ENCODE data around the gene NOL4L.
"Not testable (repeated sequence)": the region's sequence is repeated elsewhere in the genome, so short reads cannot be mapped to it uniquely, and the experiment has no call there.

Gene NOL4L

DNA sequence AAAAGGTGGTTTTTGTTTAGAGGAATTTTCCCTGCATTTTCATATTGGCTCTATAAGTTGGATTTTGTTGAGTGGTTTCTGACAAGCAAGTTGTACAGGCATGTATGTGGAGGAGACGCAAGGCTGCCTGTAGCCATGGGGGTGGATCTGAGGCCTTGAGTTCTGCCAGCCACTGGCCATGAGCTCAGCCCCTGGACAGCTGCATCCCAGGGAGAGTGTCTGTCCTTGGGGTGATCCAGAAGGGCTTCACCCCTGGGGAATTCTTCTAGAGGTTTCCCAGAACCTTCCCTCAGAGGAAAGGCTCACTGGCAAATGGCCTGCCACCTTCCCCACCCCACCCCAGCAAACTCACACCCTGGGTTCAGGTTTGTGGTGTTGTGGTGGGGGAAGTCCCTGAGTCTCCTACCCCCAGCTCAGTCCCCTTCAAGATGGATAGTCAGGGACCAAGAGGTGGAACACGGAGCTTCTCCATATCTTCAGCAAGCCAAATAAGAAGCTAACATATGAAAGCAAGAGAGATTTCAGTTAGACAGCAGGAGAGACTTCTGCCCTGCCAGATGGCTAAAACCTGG lies 11.6 kb upstream of the NOL4L start:
- no peak for DNase-seq (ENCODE audit: low read depth, low spot score)

GRCh38 chr20:32595143-32595542 lies 10.0 kb upstream of the NOL4L start:
- no peak for DNase-seq (ENCODE audit: low read depth, low spot score)

DNA sequence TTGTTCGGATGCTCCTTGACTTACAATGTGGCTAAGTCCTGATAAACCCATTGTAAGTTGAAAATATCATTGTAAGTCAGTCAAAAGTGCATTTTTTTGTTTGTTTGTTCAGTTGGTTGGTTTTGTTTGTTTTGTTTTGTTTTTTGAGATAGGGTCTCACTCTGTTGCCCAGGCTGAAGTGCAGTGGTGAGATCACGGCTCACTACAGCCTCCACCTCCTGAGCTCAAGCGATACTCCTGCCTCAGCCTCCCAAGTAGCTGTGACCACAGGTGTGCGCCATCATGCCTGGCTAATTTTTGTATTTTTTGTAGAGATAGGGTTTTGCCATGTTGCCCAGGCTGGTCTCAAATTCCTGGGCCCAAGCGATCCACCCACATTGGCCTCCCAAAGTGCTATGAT lies 9.5 kb upstream of the NOL4L start:
- DNase-seq (ENCODE audit: low read depth, low spot score) = not testable (repeated sequence)

- DNase-seq (ENCODE audit: low read depth, low spot score) = no peak
These were observed 9.1 kb upstream of the NOL4L start for GRCh38 chr20:32594204-32594603.

DNA sequence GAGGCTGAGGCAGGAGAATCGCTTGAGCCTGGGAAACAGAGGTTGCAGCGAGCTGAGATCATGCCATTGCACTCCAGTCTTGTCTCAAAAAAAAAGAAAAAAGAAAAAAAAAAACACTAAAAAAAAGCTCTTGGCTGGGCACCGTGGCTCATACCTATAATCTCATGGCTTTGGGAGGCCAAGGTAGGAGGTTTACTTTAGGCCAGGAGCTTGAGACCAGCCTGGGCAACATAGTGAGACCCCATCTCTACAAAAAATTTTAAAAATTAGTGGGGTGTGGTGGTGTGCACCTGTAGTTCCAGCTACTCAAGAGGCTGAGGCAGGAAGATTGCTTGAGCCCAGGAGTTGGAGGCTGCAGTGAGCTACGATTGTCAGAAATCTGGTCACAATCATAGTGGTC lies 7.5 kb upstream of the NOL4L start:
- DNase-seq (ENCODE audit: low read depth, low spot score) = not testable (repeated sequence)

DNA sequence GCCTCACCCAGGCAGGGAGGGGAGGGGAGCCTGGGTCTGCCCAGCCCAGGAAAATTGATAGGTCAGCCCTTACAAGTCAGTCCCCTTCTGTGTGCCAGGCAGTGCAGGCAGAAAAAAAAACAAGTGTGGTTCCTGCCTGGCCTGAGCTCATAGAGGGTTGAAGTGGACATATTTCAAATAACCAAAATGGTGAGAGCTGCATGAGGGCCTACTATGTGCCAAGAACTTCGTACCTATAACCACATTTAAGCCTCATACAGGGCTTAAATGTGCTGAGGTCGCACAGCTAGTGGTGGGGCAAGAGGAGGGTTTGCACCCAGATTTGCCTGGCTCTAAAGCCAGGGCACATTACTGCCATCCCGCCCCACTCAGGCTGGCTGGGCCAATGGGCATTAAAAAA lies 6.9 kb upstream of the NOL4L start:
- no peak for DNase-seq (ENCODE audit: low read depth, low spot score)

- DNase-seq (ENCODE audit: low read depth, low spot score) = no peak
These were observed 4.6 kb upstream of the NOL4L start for GRCh38 chr20:32589769-32590168.

DNA sequence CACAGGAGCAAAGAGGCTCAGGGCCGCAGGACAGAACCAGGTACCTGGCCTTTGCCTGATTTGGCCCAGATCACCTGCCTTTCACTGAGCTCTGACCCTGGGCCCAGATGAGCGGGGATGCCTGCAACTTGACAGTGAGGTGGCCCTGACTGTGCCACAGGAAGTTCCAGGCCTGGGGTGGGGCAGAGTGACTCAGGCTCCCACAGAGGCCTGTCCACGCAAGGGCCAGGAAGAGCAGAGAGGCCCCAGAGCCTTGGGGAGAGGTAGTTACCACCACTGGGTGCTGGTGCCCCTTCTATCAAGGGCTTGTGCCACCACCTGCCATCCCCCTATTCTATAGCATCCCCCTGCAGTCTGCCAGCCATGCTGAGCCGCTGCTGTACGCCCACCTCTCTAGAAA lies 4.1 kb upstream of the NOL4L start:
- no peak for DNase-seq (ENCODE audit: low read depth, low spot score)

DNA sequence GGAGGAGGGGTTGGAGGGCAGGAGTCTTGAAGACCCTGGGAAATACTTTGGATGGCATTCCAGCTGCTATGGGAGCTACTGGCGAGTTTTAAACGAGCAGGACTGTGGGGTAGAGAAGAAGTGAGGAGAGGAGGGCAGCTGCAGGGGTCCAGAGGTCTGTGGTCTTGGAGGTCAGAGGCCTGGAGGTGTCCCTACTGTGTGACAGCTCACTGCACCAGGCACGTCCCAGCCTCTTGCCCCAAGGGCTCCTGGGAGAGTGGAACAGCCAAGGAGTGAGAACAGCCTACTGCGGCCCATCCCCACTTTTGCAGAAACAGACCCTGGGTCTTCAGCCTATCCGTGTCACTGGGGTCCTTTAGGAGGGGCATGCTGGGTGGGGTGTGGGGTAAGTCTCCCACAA lies 2.9 kb upstream of the NOL4L start:
- no peak for DNase-seq (ENCODE audit: low read depth, low spot score)

DNA sequence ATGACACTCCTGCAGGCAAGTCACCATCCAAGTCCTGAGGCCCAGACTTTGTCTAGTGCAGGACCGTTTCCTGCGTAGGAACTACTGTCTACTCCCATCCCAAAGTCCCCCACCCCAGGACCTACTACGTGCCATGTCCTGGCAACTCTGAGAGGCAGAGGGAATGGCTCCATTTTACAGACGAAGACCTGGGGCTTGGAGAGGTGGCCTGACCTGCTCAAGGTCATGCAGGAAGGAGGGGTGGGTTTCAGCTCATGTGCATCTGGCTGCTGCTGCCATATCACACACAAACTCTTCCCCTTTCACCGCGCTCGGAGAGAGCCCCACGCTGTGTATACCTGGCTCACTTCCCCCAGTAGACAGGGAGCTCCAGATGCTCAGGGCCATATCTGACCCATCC lies 1.2 kb upstream of the NOL4L start:
- DNase-seq (ENCODE audit: low read depth, low spot score) = no peak

DNA sequence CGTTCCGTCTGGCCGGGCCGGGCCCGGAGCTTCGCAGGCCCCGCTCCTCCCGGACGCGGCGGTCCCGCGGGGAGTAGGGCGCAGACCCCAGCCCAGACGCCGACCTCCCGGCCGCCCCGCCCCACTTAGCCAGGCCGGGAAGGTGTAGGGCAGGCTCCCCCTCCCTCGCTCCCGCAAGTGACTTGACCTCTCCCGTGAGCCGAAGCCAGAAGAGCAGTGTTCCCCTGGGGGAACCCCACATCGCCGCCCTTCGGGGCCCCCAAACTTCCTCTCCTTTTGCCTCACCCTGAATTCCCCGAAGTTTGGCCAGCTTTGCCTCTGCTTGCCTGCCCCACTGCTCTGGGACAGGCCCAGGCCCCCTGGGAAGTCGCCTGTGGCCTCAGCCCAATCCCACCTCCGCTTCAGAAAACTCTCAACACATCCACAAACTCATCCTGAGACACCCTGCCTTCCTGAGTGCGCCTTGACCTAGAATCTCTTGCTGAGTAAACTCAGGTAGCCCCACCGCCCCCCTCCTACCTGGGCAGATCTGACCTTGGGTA lies 524 bp upstream of the NOL4L start:
- no peak for DNase-seq (ENCODE audit: low read depth, low spot score)

DNA sequence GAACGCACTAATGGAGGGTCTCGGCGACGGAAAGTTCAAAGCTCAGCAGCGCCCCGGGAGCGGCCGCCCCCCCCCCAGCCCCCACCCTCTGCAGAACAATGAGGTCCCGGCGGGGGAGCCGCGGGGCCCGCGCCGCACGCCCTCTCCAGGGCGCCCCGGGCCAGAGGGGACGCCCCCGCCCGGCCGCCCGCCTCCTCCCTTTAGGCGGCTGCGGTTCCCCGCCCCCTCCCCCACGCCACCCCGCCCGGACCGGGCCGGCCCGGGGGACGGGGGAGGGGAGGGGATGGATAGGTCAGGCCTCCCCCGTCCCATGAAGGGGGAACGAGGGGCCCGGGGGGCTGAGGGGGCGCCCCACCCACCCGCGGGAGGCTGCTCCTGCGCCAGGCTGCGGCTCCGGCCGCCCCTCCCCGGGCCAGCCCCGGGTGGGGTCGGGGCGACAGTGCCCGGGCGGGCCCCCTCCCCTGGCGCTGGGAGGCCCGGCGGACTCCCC lies 1.5 kb downstream of the NOL4L start:
- DNase-seq (ENCODE audit: low read depth, low spot score) = no peak

DNA sequence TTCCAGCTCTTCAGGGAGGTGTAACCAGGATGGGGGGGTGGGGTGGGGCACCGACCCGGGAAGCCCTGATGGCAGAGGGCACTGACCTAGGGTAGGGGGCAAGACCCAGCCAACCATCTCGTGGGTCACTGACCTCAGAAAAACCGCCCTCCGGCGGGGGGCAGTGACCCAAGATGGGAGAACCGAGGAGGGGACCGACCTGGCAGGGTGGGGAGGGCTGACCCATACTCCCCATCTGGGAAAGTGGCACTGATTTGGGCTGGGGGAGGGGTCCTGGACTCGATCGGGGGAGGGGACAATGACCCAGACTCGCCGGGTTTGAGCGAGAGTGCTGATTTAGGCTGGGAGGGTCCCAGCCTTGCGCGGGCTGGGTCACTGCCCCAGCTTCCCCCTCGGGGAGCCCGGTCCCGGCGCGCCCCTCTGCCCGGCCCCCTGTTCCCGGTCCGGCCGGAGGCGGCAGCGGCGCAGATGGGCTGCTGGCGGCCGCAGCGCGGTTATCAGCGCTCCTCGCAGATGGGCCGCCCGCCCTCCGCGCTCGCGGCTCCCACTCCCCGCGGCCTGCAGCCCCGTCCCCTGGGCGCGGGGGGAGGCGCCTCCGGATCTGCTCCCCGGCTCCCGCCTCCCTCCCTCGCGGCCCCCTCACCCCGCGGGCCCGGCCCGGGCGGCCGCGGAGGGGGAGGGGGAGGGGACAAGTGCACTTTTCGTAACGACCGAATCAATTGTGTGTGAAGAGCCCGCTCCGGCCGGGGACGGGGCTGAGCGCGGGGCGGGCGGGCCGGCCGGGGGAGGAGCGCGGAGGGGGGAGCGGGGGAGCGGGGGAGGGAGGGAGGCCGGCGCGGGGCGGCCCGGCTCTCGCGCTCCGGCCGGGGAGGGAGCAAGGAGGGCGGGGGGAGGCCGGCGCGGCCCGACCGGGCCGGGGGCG lies 2.2 kb downstream of the NOL4L start:
- DNase-seq (ENCODE audit: low read depth, low spot score) = no peak

GRCh38 chr20:32581839-32582658 lies 3.1 kb downstream of the NOL4L start:
- DNase-seq (ENCODE audit: low read depth, low spot score) = no peak

DNA sequence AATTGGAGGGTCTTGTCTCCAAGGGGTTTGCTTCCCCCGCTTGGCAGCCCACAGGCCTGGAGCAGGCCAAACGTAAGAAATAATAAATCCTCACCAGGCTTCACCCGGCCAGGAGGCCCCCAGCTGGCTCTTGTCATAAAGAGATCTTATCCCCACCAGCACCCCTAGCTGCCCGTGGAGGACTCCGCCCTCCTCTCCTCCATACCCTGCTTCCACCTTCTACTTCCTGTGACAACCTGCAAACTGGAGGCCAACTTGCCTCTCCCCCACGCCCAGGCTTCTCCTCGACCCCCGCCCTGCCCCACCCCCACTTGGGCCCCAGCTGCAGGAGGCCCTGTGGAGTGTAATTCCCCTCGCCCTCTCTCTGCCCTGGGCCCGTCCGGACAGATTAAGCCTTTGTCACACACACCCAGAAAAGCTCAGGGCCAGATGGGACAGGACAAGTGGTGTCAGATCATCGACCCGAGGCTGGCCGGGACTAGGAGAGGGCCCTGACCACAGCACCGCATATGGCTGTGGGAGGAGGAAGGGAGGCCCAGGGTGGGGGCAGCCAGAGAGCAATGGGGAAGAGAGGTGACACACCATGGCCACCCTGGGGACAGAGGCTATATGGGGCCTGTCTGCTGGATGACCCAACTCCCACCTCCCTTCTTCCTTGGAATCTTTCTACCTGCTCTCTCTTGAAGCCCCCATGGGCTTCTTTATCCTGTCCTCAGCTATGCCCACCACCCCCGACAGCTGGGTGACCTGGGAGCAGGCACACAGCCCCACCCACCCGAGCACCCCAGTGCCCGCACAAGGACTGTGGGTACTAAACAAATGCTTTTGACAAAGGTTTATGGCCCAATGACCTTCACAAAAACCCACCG lies 3.9 kb downstream of the NOL4L start:
- no peak for DNase-seq (ENCODE audit: low read depth, low spot score)

DNA sequence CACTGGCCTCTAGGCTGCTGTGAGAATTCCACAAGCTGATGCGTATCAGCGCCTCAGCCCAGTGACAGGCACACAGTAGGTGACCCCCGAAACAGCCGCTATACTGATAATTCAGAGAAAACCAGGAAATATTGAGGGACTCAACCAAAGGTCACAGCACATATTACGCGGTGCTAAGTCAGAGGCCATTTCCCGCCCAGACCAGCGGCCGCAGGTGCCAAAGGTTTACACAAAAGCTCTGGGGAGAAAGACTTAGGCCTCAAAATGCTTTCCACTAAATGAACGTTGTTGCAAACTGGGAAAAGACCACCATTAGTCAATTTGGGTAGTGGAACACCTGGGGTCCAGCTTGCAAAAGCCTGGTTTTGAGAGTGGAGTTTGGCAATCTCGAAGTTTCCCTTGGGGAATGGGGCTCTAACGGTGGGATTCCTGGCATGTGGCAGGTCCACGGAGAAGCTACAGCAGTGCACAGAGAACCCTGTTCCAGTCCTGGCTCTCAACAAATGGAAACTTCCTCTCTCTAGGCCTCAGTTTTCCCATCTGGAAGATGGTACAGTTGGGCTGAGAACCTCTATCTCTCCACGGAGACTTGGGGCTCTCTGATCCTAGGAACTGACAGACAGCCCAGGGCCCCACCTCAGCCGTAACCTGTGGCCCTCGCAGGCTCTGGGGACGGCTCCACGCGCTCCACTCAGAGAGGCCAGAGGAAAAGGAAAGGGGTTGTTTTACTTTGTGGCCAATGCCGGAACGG lies 4.7 kb downstream of the NOL4L start:
- DNase-seq (ENCODE audit: low read depth, low spot score) = no peak

DNA sequence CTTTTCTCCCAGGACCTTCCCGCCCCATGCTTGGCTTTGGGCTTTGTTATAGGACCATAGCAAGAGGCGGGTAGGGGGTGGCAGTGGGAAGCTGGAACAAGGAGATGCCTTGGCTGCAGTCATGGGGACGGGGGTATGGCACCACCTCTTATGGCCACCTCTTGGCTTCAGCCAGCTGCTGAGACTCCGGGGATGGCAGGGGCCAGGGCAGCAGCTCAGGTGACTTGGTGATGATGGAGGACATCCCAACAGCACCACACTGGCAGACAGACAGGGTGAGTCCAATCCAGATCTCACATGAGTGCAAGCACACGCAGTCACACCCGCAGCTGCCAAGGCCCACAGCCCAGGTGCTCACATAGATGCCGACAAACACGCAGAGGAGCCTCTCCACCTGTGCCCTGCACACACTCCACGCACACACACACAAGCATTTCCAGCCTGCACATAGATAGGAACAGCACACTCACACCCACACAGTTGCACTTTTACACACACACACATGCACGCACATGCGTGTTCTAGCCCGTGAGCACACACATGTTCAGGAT lies 6.2 kb downstream of the NOL4L start:
- DNase-seq (ENCODE audit: low read depth, low spot score) = no peak

DNA sequence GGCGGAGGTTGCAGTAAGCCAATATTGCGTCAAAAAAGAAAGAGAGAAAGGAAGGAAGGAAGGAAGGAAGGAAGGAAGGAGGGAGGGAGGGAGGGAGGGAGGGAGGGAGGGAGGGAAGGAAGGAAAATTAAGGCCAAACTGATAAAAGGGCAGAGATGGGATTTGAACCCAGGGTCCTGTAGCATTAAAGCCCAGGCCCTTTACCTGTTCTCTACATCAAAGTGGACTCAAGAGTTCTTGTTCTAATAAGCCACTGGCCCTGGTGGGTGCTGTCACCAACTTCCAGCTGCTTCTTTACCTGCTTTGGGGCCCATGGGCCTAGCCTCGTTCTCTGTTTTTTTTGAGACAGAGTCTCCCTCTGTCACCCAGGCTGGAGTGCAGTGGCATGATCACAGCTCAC lies 7.1 kb downstream of the NOL4L start:
- DNase-seq (ENCODE audit: low read depth, low spot score) = not testable (repeated sequence)

GRCh38 chr20:32577657-32578056 lies 7.5 kb downstream of the NOL4L start:
- DNase-seq (ENCODE audit: low read depth, low spot score) = no peak

DNA sequence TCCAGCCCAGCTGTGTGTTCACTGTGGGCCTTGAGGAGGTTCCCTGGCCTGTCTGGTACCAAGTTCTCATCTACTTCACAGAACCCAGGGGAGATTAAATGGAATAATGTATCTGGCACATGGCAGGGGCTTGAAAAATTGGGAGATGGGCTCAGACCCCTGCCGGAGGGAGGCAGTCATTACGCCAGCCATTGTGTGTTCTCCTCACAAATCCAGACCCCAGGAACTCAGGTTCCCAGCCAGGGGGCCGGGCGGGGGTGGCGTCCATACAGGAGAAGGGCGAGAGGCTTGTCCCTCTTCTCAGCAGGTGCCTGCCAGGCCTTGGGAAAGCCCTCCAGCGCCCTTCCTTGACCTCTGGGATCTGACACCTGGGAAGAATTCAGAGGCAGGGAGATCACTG lies 8.1 kb downstream of the NOL4L start:
- peak; percentile 58 for DNase-seq (ENCODE audit: low read depth, low spot score)
